CD4-positive, CD25-positive, alpha-beta regulatory T cell (primary cell): Measurements from ENCODE around the gene EPHB4. TPM values are rescaled to one million over a fixed set of nuclear protein-coding genes. Genes with fewer than 3 reads are reported as not detected.
A peak's percentile ranks its signal among the peaks of the same experiment; 100 is the strongest.
"Not testable (repeated sequence)": the region's sequence is repeated elsewhere in the genome, so short reads cannot be mapped to it uniquely, and the experiment has no call there.

Source experiments
- ATAC-seq, 2 donors: fragments of 150-1000 bp; cut with Tn5 transposase; one replicate each; pipeline ENCODE4 v1.10.0; 2021; ENCODE audit warnings: low read depth in 2 of 2, moderate number of reproducible peaks in 2 of 2, moderate library complexity in 1 of 2
- DNase-seq, 3 donors: peaks; one replicate each; pipeline versions ENCODE4 v3.0.0 to v3.0.0-alpha.2; 2012 to 2022; ENCODE audit warnings: mixed read lengths in 1 of 3
- H3K27ac ChIP-seq: one replicate; pipeline ENCODE4 v1.7.0; 2013; ENCODE audit warnings: mild to moderate bottlenecking, low read length; ENCODE audit not compliant: insufficient read depth, poor library complexity, severe bottlenecking
- H3K27me3 ChIP-seq: one replicate; pipeline ENCODE4 v1.7.0; 2013; ENCODE audit warnings: low read length; ENCODE audit not compliant: control insufficient read depth, insufficient read depth
- H3K36me3 ChIP-seq: one replicate; pipeline ENCODE4 v1.7.0; 2013; ENCODE audit warnings: mild to moderate bottlenecking, low read length, moderate library complexity; ENCODE audit not compliant: control insufficient read depth, insufficient read depth
- H3K4me1 ChIP-seq: 2 replicates; pipeline ENCODE4 v1.7.0; 2013; ENCODE audit warnings: mild to moderate bottlenecking, low read length; ENCODE audit not compliant: insufficient read depth, control insufficient read depth, poor library complexity, severe bottlenecking
- H3K4me3 ChIP-seq: one replicate; pipeline ENCODE4 v1.7.0; 2013; ENCODE audit warnings: low read depth, mild to moderate bottlenecking, low read length, moderate library complexity
- H3K9me3 ChIP-seq, 2 experiments: 1 replicate in 1 of 2; 2 replicates in 1 of 2; pipeline ENCODE4 v1.7.0; 2013; ENCODE audit warnings: low read length in 2 of 2, mild to moderate bottlenecking in 1 of 2, moderate library complexity in 1 of 2; ENCODE audit not compliant: control insufficient read depth in 2 of 2
- H3K27ac Mint-ChIP-seq, 3 donors: one replicate each; pipeline ENCODE4 v1.8.0; 2020 to 2022; ENCODE audit warnings: mild to moderate bottlenecking in 3 of 3, mixed read lengths in 3 of 3, moderate library complexity in 2 of 3
- H3K27me3 Mint-ChIP-seq: one replicate; pipeline ENCODE4 v1.8.0; 2022; ENCODE audit warnings: mild to moderate bottlenecking, mixed read lengths
- H3K36me3 Mint-ChIP-seq: one replicate; pipeline ENCODE4 v1.8.0; 2020; ENCODE audit warnings: mixed read lengths
- H3K4me1 Mint-ChIP-seq, 4 donors: one replicate each; pipeline ENCODE4 v1.8.0; 2020 to 2022; ENCODE audit warnings: mixed read lengths in 4 of 4, mild to moderate bottlenecking in 1 of 4
- H3K4me3 Mint-ChIP-seq, 4 donors: one replicate each; pipeline ENCODE4 v1.8.0; 2020 to 2022; ENCODE audit warnings: mild to moderate bottlenecking in 4 of 4, mixed read lengths in 4 of 4, moderate library complexity in 3 of 4
- H3K9me3 Mint-ChIP-seq, 7 donors: one replicate each; pipeline ENCODE4 v1.8.0; 2020 to 2022; ENCODE audit warnings: mixed read lengths in 7 of 7, mild to moderate bottlenecking in 3 of 7, moderate library complexity in 2 of 7
- polyA plus RNA-seq, 4 donors: library from polyadenylated mRNA; unstranded; fragments of 300-500 nt; fragmentation: Illumina TruSeq; gene quantifications; one replicate each; pipeline ENCODE4 v1.2.3, GENCODE V29; 2021
- total RNA-seq: library from RNA; stranded (reverse); gene quantifications from one replicate; pipeline ENCODE4 v1.2.3, GENCODE V29; 2022

The EPHB4 gene
- total and polyA plus RNA-seq, 5 donors from 2014 or later, result 3.0 TPM; not detected in 4

DNA sequence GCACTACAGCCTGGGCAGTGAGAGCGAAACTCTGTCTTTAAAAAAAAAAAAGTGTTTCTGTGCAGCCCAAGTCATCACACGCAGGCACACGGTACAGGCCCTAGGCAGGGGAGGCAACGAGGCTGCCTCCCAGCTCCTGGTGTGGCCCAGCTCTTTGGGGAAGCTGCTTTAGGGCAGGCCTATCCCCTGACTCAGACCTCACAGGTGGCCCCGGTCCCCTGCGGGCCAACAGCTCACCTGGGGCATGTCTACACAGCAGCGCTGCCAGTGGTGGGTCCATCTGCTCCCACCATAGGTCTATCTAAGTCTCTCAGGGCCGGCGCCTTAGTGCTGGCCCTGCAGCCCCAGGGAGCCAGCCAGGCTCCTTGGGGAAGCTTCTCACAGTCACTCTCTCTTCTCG is 62.5 kb downstream of the EPHB4 start:
- Histone ChIP-seq H3K9me3 (no peaks in the 10 kb centered on the region), H3K27ac (no peak overlapping the region), H3K27me3 (no peaks in the 10 kb centered on the region), H3K4me3 (no peak overlapping the region), H3K4me1 (no peaks in the 10 kb centered on the region), H3K36me3 (no peaks in the 10 kb centered on the region)
- Mint-ChIP-seq H3K4me1 (no peaks in the 10 kb centered on the region), H3K27ac (no peak overlapping the region), H3K36me3 (no peaks in the 10 kb centered on the region), H3K9me3 (no peaks in the 10 kb centered on the region), H3K4me3 (no peak overlapping the region), H3K27me3 (peaks cover 15% of the 10 kb centered on the region)
- DNase-seq, result no peak
- no peak for ATAC-seq

DNA sequence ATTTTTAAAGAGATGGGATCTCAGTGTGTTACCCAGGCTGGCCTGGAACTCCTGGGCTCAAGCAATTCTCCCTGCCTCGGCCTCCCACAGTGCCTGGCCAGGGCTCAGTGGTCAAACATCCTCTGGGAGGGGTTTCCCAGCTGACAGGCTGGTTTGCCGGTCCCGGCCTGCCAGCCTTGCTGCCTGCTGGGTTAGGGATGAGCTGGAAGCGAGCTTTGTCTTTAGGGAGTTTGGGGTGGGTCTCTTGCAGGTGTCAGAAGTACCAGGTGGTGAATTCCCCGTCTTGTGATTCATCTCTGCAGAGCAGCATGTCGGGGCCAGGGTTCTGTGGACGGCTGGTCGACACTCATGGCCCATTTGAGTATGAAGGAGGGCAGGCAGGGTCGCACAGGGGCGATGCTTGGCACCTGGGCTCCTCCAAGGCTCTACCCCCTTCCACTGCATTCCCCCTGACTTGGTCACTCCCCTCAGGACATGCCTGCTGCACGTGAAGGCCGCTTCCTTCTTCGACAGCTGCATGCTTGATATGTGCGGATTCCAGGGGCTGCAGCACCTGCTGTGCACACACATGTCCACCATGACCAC is 63.7 kb downstream of the EPHB4 start:
- Mint-ChIP-seq H3K27me3 (peaks cover 15% of the 10 kb centered on the region), H3K27ac (no peak overlapping the region), H3K4me1 (no peaks in the 10 kb centered on the region), H3K36me3 (no peaks in the 10 kb centered on the region), H3K9me3 (no peaks in the 10 kb centered on the region), H3K4me3 (no peak overlapping the region)
- DNase-seq (no peak), ATAC-seq (no peak)
- Histone ChIP-seq H3K27me3 (no peaks in the 10 kb centered on the region), H3K27ac (no peak overlapping the region), H3K4me1 (no peaks in the 10 kb centered on the region), H3K9me3 (no peaks in the 10 kb centered on the region), H3K36me3 (no peaks in the 10 kb centered on the region), H3K4me3 (no peak overlapping the region)

DNA sequence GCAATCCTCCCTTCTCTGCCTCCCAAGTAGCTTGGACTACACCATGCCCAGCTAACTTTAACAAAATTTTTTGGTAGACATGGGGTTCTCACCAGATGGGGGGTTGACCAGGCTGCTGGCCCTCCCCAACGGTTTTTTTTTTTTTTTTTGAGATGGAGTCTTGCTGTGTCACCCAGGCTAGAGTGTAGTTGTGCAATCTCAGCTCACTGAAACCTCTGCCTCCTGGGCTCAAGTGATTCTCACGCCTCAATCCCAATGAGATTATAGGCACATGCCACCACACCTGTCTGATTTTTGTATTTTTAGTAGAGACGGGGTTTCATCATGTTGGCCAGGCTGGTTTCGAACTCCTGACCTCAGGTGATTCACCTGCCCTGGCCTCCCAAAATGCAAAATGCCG is 64.5 kb downstream of the EPHB4 start:
- H3K4me3 Mint-ChIP-seq, H3K27ac ChIP-seq, H3K9me3 ChIP-seq, H3K36me3 Mint-ChIP-seq, H3K27me3 ChIP-seq, ATAC-seq, H3K4me3 ChIP-seq, DNase-seq, H3K36me3 ChIP-seq, H3K27ac Mint-ChIP-seq, H3K9me3 Mint-ChIP-seq, H3K4me1 Mint-ChIP-seq, H3K4me1 ChIP-seq: not testable (repeated sequence)
- H3K27me3 Mint-ChIP-seq, result peaks cover 12% of the 10 kb centered on the region

DNA sequence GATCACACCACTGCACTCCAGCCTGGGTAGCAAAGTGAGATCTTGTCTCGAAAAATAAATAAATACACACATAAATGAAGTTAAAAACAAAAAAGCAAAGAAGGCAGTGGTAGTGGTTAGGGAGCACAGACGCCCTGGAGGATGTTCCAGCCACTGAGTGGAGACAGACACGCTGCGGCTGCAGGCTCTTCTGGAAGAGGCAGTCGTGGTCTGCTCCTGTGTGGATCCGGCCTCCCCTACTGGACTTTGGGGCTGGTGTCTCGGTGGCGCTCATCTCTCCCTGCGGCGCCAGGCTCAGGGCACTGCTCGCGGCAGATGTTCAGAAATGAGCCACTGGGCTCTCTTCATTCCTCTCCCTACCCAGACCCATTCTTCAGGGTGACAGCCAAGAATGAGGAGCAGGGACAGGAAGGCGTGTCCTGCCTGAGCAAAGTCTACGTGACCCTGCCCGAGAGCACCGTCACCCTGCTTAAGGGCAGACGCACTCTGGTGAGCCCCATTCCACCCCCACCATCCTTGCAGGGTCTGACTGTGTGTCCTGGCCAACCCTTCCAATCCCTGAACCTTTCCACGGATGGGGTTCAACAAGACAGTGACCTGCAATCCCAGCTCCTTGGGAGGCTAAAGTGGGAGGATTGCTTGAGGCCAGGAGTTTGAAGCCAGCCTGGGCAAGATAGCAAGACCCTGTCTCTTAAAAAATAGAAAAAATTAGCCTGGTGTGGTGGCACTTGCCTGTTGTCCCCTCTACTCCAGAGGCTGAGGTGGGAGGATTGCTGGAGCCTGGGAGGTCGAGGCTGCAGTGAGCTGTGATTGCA is 67.8 kb downstream of the EPHB4 start:
- Mint-ChIP-seq H3K4me1 (no peaks in the 10 kb centered on the region), H3K27ac (no peak overlapping the region), H3K36me3 (no peaks in the 10 kb centered on the region), H3K27me3 (peaks cover 5% of the 10 kb centered on the region), H3K9me3 (peaks cover 0 to 2% (median 0%) of the 10 kb centered on the region in 7 donors), H3K4me3 (no peak overlapping the region)
- Histone ChIP-seq H3K4me3 (no peak overlapping the region), H3K27me3 (no peaks in the 10 kb centered on the region), H3K4me1 (no peaks in the 10 kb centered on the region), H3K9me3 (no peaks in the 10 kb centered on the region), H3K27ac (no peak overlapping the region), H3K36me3 (no peaks in the 10 kb centered on the region)
- ATAC-seq (no peak), DNase-seq (no peak)

DNA sequence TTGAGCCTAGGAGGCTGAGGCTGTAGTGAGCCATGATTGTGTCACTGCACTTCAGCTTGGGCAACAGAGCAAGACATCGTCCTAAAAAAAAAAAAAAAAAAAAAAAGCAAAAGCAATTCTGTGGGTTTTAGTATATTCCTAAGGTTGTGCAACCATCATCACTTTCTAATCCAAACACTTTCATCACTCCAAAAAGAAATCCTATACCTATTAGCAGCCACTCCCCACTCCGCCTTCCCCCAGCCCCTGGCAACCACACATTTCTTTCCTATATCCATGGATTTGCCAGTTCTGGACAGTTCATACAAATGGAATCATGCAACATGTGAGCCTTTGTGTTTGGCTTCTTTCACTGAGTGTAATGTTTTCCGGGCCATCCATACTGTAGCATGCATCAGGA is 73.6 kb downstream of the EPHB4 start:
- Histone ChIP-seq H3K4me3 (no peak overlapping the region), H3K4me1 (no peaks in the 10 kb centered on the region), H3K27ac (no peak overlapping the region), H3K9me3 (no peaks in the 10 kb centered on the region), H3K36me3 (no peaks in the 10 kb centered on the region), H3K27me3 (no peaks in the 10 kb centered on the region)
- H3K4me3 Mint-ChIP-seq, result no peak overlapping the region
- ATAC-seq (no peak), DNase-seq (no peak)
- H3K27me3 Mint-ChIP-seq, result peaks cover 18% of the 10 kb centered on the region
- H3K36me3 Mint-ChIP-seq, result no peaks in the 10 kb centered on the region
- no peaks in the 10 kb centered on the region for H3K4me1 Mint-ChIP-seq
- H3K9me3 Mint-ChIP-seq, result peaks cover 0 to 2% (median 0%) of the 10 kb centered on the region in 7 donors
- H3K27ac Mint-ChIP-seq, result peak overlapping the region in 1 of 3 donors; percentile 76

DNA sequence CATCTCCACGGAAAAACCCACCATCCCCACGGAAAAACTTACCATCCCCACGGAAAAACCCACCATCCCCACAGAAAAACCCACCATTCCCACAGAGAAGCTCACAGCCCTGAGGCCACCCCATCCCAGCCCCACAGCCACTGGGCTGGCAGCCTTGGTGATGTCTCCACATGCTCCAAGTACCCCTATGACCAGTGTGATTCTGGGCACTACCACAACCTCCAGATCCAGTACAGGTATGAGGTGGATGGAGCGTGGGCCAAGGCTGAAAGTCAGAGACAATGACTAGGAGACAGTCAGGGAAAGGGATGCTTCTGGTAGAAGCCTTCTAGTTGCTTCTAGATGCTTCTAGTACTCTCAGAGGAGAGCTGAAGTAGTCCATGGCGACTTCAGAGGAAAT is 74.3 kb downstream of the EPHB4 start:
- no peak for DNase-seq
- Histone ChIP-seq H3K27me3 (no peaks in the 10 kb centered on the region), H3K36me3 (no peaks in the 10 kb centered on the region), H3K9me3 (no peaks in the 10 kb centered on the region), H3K27ac (no peak overlapping the region), H3K4me1 (no peaks in the 10 kb centered on the region), H3K4me3 (no peak overlapping the region)
- Mint-ChIP-seq H3K27me3 (peaks cover 18% of the 10 kb centered on the region), H3K9me3 (no peaks in the 10 kb centered on the region), H3K4me3 (no peak overlapping the region), H3K4me1 (no peaks in the 10 kb centered on the region), H3K27ac (peak overlapping the region in 1 of 3 donors; percentile 69), H3K36me3 (no peaks in the 10 kb centered on the region)
- no peak for ATAC-seq

Other genes with a start within 250 kb of the EPHB4 start
- gene LRCH4, start 241.4 kb downstream of the EPHB4 start, total RNA-seq, result 350 TPM
- 100 to 1,000 TPM; 115 to 136 (median 126) TPM for gene LRCH4, start 241.4 kb downstream of the EPHB4 start, polyA plus RNA-seq
- gene FBXO24, start 241.2 kb downstream of the EPHB4 start, total RNA-seq, result not detected
- gene FBXO24, start 241.2 kb downstream of the EPHB4 start, polyA plus RNA-seq, result under 1 TPM in 3 of 4 donors, not detected in 1; 0.21 to 0.26 (median 0.22) TPM
- 2.8 TPM for gene PCOLCE, start 225.2 kb downstream of the EPHB4 start, total RNA-seq
- gene PCOLCE, start 225.2 kb downstream of the EPHB4 start, polyA plus RNA-seq, result 1 to 10 TPM in 1 of 4 donors, under 1 TPM in 2, not detected in 1; 0.23 to 1.5 (median 0.89) TPM
- 13.9 TPM for gene MOSPD3, start 215.0 kb downstream of the EPHB4 start, total RNA-seq
- 10 to 100 TPM; 13.8 to 22.9 (median 21.9) TPM for gene MOSPD3, start 215.0 kb downstream of the EPHB4 start, polyA plus RNA-seq
- gene TFR2, start 186.0 kb downstream of the EPHB4 start, total RNA-seq, result 8.0 TPM
- gene TFR2, start 186.0 kb downstream of the EPHB4 start, polyA plus RNA-seq, result 1 to 10 TPM; 1.2 to 2.0 (median 1.5) TPM
- not detected for gene ACTL6B, start 171.1 kb downstream of the EPHB4 start, total RNA-seq
- gene ACTL6B, start 171.1 kb downstream of the EPHB4 start, polyA plus RNA-seq, result not detected
- gene GNB2, start 153.8 kb downstream of the EPHB4 start, total RNA-seq, result 160 TPM
- 10 to 100 TPM; 47.2 to 70.0 (median 66.8) TPM for gene GNB2, start 153.8 kb downstream of the EPHB4 start, polyA plus RNA-seq
- gene GIGYF1, start 133.3 kb downstream of the EPHB4 start, total RNA-seq, result 82.4 TPM
- under 1 TPM; 0.71 to 0.89 (median 0.73) TPM for gene GIGYF1, start 133.3 kb downstream of the EPHB4 start, polyA plus RNA-seq
- gene POP7, start 121.4 kb downstream of the EPHB4 start, total RNA-seq, result 11.3 TPM
- gene POP7, start 121.4 kb downstream of the EPHB4 start, polyA plus RNA-seq, result 10 to 100 TPM; 57.2 to 63.0 (median 61.5) TPM
- gene EPO, start 107.1 kb downstream of the EPHB4 start, total RNA-seq, result not detected
- gene EPO, start 107.1 kb downstream of the EPHB4 start, polyA plus RNA-seq, result under 1 TPM in 1 of 4 donors, not detected in 3; 0.23 TPM
- gene ZAN, start 93.9 kb downstream of the EPHB4 start, total RNA-seq, result not detected
- not detected for gene ZAN, start 93.9 kb downstream of the EPHB4 start, polyA plus RNA-seq
- gene SLC12A9, start 25.2 kb upstream of the EPHB4 start, total RNA-seq, result 42.7 TPM
- 1 to 10 TPM; 5.7 to 8.6 (median 6.1) TPM for gene SLC12A9, start 25.2 kb upstream of the EPHB4 start, polyA plus RNA-seq
- gene TRIP6, start 39.9 kb upstream of the EPHB4 start, total RNA-seq, result 8.4 TPM
- gene TRIP6, start 39.9 kb upstream of the EPHB4 start, polyA plus RNA-seq, result 1 to 10 TPM; 2.8 to 5.8 (median 3.5) TPM
- gene SRRT, start 47.6 kb upstream of the EPHB4 start, total RNA-seq, result 234 TPM
- 10 to 100 TPM; 31.9 to 40.7 (median 36.7) TPM for gene SRRT, start 47.6 kb upstream of the EPHB4 start, polyA plus RNA-seq
- gene UFSP1, start 62.2 kb upstream of the EPHB4 start, total RNA-seq, result 0.94 TPM
- 1 to 10 TPM in 3 of 4 donors, under 1 TPM in 1; 0.39 to 4.8 (median 1.9) TPM for gene UFSP1, start 62.2 kb upstream of the EPHB4 start, polyA plus RNA-seq
- 0.20 TPM for gene ACHE, start 68.4 kb upstream of the EPHB4 start, total RNA-seq
- gene ACHE, start 68.4 kb upstream of the EPHB4 start, polyA plus RNA-seq, result not detected
- not detected for gene MUC3A, start 122.0 kb upstream of the EPHB4 start, total RNA-seq
- not detected for gene MUC3A, start 122.0 kb upstream of the EPHB4 start, polyA plus RNA-seq
- not detected for gene MUC12, start 142.0 kb upstream of the EPHB4 start, total RNA-seq
- under 1 TPM in 3 of 4 donors, not detected in 1; 0.44 to 0.65 (median 0.44) TPM for gene MUC12, start 142.0 kb upstream of the EPHB4 start, polyA plus RNA-seq
- gene MUC17, start 192.6 kb upstream of the EPHB4 start, total RNA-seq, result not detected
- gene MUC17, start 192.6 kb upstream of the EPHB4 start, polyA plus RNA-seq, result not detected